ENCODE measurements around the gene DNAI7. TPM values are rescaled to one million over a fixed set of nuclear protein-coding genes. Genes with fewer than 3 reads are reported as not detected.

Gene DNAI7
- total RNA-seq, 1 donor from 2014 or later, result not detected

- peak; percentile 80 for DNase-seq (ENCODE audit: low read depth)
- no peak overlapping the region for H3K4me3 ChIP-seq (ENCODE audit: low read depth, low read length)
- no peak for TF ChIP-seq CTCF (conservative IDR thresholded peaks at IDR 0.05; ENCODE audit: low read depth, low read length)
Measured at GRCh38 chr12:25151476-25151875, 43.5 kb downstream of the DNAI7 start.

GRCh38 chr12:25146686-25147085, 48.3 kb downstream of the DNAI7 start:
- no peak overlapping the region for H3K4me3 ChIP-seq (ENCODE audit: low read depth, low read length)
- no peak for DNase-seq (ENCODE audit: low read depth)
- no peak for TF ChIP-seq CTCF (conservative IDR thresholded peaks at IDR 0.05; ENCODE audit: low read depth, low read length)

GRCh38 chr12:25135531-25136154, 59.3 kb downstream of the DNAI7 start:
- H3K4me3 ChIP-seq (ENCODE audit: low read depth, low read length), result no peak overlapping the region
- DNase-seq (ENCODE audit: low read depth), result no peak
- TF ChIP-seq CTCF (conservative IDR thresholded peaks at IDR 0.05; ENCODE audit: low read depth, low read length), result peak; percentile 3

GRCh38 chr12:25131270-25131669, 63.7 kb downstream of the DNAI7 start:
- H3K4me3 ChIP-seq (ENCODE audit: low read depth, low read length), result no peak overlapping the region
- no peak for DNase-seq (ENCODE audit: low read depth)
- TF ChIP-seq CTCF (conservative IDR thresholded peaks at IDR 0.05; ENCODE audit: low read depth, low read length), result no peak

GRCh38 chr12:25130741-25131188, 64.2 kb downstream of the DNAI7 start:
- DNase-seq (ENCODE audit: low read depth), result no peak
- TF ChIP-seq CTCF (conservative IDR thresholded peaks at IDR 0.05; ENCODE audit: low read depth, low read length), result peak; percentile 57
- no peak overlapping the region for H3K4me3 ChIP-seq (ENCODE audit: low read depth, low read length)

- no peak for DNase-seq (ENCODE audit: low read depth)
- no peak overlapping the region for H3K4me3 ChIP-seq (ENCODE audit: low read depth, low read length)
- no peak for TF ChIP-seq CTCF (conservative IDR thresholded peaks at IDR 0.05; ENCODE audit: low read depth, low read length)
Measured at GRCh38 chr12:25126746-25127145, 68.2 kb downstream of the DNAI7 start.

- no peak overlapping the region for H3K4me3 ChIP-seq (ENCODE audit: low read depth, low read length)
- no peak for DNase-seq (ENCODE audit: low read depth)
- TF ChIP-seq CTCF (conservative IDR thresholded peaks at IDR 0.05; ENCODE audit: low read depth, low read length), result no peak
Measured at GRCh38 chr12:25126101-25126500, 68.9 kb downstream of the DNAI7 start.

Data from epithelial cell of proximal tubule (primary cell).